GM18507 (cell line): ENCODE results near the gene ZNF276.
"Not testable (repeated sequence)": the region's sequence is repeated elsewhere in the genome, so short reads cannot be mapped to it uniquely, and the experiment has no call there.

Source experiments
- DNase-seq: peaks from one replicate; pipeline ENCODE4 v3.0.0; 2011; ENCODE audit warnings: low read depth; ENCODE audit not compliant: insufficient read length; ENCODE audit errors: extremely low spot score
- FAIRE-seq: peaks from 2 replicates; lab custom pipeline; 2011; peaks lifted over from hg19 to GRCh38; lab: Jason Lieb, UNC

Gene ZNF276

DNA sequence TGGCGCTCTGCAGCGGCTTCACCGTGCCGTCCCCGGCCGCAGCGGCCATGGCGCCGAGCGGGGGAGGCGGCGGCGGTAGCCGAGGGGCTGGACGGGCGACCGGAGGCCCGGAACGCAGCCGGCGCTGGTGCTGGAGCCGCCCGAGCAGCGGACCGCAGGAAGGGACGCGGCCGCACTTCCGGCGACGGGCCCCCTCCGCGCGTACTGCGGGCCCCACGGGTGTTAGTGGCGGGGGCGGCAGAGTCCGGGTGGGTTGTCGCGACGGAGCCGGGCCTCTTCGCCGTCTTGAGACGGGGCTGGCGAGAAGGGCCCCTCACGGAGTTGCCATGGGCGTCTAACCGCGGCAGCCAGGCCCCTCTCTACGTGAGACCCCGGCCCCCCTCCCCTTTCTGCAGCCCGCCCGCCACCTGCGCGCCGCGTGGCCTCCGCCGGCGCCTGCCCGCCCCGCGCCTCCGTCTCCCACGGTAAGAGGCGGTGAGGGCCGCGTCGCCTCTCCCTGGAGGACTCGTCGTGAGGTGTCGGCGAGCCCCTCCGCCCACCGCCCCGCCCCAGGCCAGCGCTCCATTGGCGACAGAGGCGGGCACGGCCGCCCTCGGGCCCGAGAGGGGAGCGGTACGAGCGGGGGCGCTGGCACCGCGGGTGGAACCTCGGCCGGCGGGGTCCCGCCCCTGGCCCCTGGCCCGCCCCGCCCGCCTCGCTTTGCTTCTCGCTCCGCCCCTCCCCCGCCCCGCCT lies at the start of gene ZNF276, which contains the start of gene VPS9D1:
ZNF276 (plus strand) TSS at position 725 of the 733 bp plus-strand sequence. CDS start 104 bp downstream, outside the sequence.
VPS9D1 (minus strand) TSS at position 86 of the 733 bp plus-strand sequence; CDS start at position 49, 37 bp downstream.
- no peak for DNase-seq
- peak; percentile 48 for FAIRE-seq

GRCh38 chr16:89671565-89671964 lies 49.8 kb upstream of the ZNF276 start:
- not testable (repeated sequence) for FAIRE-seq, DNase-seq

GRCh38 chr16:89672177-89672941 lies 49.0 kb upstream of the ZNF276 start:
- DNase-seq (no peak), FAIRE-seq (no peak)

DNA sequence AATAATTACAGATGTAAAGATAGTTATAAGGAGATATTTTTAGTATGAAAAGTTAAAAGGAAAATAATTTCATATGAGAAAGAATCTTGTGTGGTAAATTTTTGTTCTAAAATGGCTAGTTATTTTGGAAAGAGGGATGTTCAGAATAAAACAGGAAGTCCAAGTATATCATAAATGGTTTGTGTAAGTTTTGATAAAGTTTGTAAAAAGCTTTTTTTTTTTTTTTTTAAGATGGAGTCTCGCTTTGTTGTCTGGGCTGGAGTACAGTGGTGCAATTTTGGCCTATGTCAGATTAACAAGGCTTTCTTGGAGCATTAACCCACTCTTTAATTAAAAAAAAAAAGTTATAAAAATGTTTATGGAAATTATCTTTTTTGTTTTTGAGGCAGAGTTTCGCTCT lies 43.1 kb upstream of the ZNF276 start:
- FAIRE-seq: no peak
- no peak for DNase-seq

DNA sequence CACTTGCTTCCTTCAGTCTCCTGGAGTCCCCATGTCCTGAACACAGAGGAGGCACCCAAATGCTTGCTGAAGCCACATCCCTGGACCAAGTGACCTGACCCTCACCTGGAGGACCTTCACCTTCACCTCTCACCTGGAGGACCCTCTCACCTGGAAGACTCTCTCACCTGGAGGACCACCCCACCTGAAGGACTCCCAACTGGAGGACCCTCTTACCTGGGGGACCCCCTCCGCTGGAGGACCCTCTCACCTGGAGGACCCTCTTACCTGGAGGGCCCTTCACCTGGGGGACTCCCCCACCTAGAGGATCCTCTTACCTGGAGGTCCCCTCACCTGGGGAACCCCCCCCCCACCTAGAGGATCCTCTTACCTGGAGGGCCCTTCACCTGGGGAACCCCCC lies 35.4 kb upstream of the ZNF276 start:
- FAIRE-seq (no peak), DNase-seq (no peak)

- FAIRE-seq: peak; percentile 91
- peak; percentile 85 for DNase-seq
Observed at GRCh38 chr16:89686520-89687091, 34.7 kb upstream of the ZNF276 start, which contains the start of gene CDK10. TSS of gene CDK10 (plus strand) at chr16:89686689. CDS start at chr16:89686711, 22 bp downstream.

DNA sequence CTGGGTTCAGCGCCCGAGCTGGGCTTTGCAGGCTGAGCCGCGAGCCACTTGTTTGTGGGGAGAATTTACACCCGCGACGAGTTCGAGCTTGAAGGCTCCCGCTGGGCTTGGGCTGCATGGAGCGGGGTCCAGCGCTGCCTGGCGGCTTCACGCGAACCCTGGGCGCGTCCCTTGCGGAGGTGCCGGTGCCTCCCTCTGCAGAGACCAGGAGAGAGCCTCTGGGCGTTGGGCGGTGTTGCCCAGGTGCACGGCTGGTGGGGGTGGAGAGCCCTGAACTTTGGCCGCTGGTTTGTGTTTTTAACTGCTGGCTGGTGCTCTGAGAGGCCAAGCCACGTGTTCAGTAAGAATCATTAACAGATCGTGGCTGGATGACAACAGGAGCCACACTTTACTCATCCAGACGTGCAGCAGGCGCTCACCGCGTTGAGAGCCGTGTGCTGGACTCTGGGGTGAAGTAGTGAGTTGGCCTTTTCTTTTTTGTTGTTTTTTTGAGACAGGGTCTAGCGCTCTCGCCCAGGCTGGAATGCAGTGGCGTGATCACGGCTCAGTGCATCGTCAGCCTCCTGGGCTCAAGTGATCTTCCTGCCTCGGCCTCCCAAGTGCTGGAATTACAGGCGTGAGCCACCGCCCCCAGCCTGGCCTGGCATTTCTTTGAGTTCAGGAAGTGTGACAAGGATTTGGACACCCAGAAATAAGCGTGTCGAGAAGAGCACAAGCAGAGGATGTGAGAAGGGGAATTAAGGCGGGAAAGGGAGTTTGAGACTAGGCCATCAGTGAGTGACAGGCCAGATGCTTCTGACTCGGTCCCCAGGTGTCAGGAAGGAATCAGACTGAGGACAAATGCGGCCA lies 34.0 kb upstream of the ZNF276 start:
- DNase-seq: no peak
- FAIRE-seq: peak; percentile 73

DNA sequence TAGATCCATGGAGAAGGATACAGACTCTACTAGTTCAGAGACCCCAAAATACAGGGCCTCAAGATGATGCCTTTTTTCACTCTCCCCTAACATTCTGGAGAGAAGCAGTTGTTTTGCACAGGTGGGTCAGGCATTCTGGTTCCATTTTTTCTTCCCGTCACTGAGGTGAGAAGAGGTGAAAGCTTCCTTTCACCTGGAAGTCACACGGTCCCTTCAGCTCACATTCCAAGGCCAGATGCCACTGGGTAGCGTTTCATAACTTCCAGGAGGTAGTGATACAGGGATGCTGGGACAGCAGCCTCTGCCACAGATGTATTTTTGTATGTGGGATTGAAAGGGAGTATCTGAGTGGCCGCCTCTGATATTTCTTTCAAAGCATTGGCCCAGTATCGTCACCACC lies 32.9 kb upstream of the ZNF276 start:
- FAIRE-seq: no peak

GRCh38 chr16:89689142-89689541 lies 32.2 kb upstream of the ZNF276 start:
- no peak for DNase-seq
- no peak for FAIRE-seq

More for the DNA sequence above, 32.9 kb upstream of the ZNF276 start:
- no peak for DNase-seq

- FAIRE-seq, DNase-seq: not testable (repeated sequence)
Observed at GRCh38 chr16:89689621-89690020, 31.7 kb upstream of the ZNF276 start.

GRCh38 chr16:89690392-89690901 lies 30.9 kb upstream of the ZNF276 start:
- FAIRE-seq (no peak), DNase-seq (no peak)

- DNase-seq: no peak
- no peak for FAIRE-seq
Observed at GRCh38 chr16:89691231-89691985, 29.9 kb upstream of the ZNF276 start.

DNA sequence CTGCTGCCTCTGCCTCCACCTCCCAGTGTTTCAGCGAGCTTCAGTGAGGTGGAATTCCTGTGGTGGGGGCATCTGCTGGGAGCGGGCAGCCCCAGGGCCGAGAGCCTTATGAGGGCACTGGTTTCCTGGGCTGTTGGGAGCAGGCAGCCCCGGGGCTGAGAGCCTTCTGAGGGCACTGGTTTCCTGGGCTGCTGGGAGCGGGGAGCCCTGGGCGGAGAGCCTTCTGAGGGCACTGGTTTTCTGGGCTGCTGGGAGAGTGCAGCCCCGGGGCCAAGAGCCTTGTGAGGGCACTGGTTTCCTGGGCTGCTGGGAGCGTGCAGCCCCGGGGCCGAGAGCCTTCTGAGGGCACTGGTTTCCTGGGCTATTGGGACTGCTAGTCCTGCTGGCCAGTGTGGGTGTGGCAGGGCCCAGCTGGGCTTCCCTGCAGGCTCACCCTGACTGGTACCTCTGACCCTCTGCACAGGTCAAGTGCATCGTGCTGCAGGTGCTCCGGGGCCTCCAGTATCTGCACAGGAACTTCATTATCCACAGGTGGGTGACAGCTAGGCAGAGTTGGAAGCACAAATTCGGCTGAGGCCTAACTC lies 29.3 kb upstream of the ZNF276 start:
- DNase-seq (no peak), FAIRE-seq (no peak)

DNA sequence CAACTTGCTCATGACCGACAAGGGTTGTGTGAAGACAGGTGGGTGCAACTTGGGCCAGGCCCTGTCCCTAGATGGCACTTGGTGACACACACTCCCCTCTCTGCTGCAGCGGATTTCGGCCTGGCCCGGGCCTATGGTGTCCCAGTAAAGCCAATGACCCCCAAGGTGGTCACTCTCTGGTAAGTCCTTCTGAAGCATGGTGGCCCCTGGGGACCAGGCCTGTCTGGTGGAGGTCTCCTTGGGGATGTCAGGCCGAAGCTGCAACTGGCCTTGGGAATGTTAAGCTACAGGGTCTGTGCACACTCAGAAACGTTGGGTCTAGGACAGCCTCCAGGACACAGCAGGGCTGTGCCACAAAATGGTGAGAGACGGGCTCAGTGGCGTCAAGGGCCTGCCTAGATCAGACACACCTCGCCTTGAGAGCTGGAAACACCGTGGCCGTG lies 28.0 kb upstream of the ZNF276 start:
- no peak for FAIRE-seq
- no peak for DNase-seq

GRCh38 chr16:89693931-89694783 lies 27.2 kb upstream of the ZNF276 start:
- FAIRE-seq (no peak), DNase-seq (no peak)

GRCh38 chr16:89694784-89695085 lies 26.6 kb upstream of the ZNF276 start:
- FAIRE-seq: not testable (repeated sequence)

More at GRCh38 chr16:89694784-89695085, 26.6 kb upstream of the ZNF276 start:
- DNase-seq: not testable (repeated sequence)
